NCI-H1105 treated with DMSO at 0.1 percent for 48 hours (cell line): Measurements from ENCODE around the gene ATRNL1.
"Not testable (repeated sequence)": the region's sequence is repeated elsewhere in the genome, so short reads cannot be mapped to it uniquely, and the experiment has no call there.

Experiments
- DNase-seq: peaks from one replicate; lab custom pipeline; 2025; lab: John Stamatoyannopoulos, UW

ATRNL1 gene

GRCh38 chr10:115084277-115084850 lies 8.8 kb upstream of the ATRNL1 start:
- DNase-seq, result no peak

GRCh38 chr10:115091161-115091560 lies 2.0 kb upstream of the ATRNL1 start:
- no peak for DNase-seq

- DNase-seq, result no peak
Observed at GRCh38 chr10:115092258-115092554, 959 bp upstream of the ATRNL1 start.

GRCh38 chr10:115092555-115093285 lies 445 bp upstream of the ATRNL1 start:
- peak; percentile 65 for DNase-seq

- DNase-seq, result peak; percentile 21
Observed at GRCh38 chr10:115093776-115094408, 727 bp downstream of the ATRNL1 start.

GRCh38 chr10:115094416-115095140 lies 1.4 kb downstream of the ATRNL1 start:
- DNase-seq, result no peak

- DNase-seq, result no peak
Observed at GRCh38 chr10:115095758-115096157, 2.6 kb downstream of the ATRNL1 start.

GRCh38 chr10:115103700-115104099 lies 10.5 kb downstream of the ATRNL1 start:
- no peak for DNase-seq

- not testable (repeated sequence) for DNase-seq
Observed at GRCh38 chr10:115105411-115105810, 12.2 kb downstream of the ATRNL1 start.

- DNase-seq, result no peak
Observed at GRCh38 chr10:115107830-115108229, 14.7 kb downstream of the ATRNL1 start.

GRCh38 chr10:115117301-115117700 lies 24.1 kb downstream of the ATRNL1 start:
- no peak for DNase-seq

GRCh38 chr10:115118346-115118745 lies 25.2 kb downstream of the ATRNL1 start:
- DNase-seq, result no peak

- DNase-seq, result no peak
Observed at GRCh38 chr10:115125505-115125904, 32.3 kb downstream of the ATRNL1 start.

- DNase-seq, result peak; percentile 22
Observed at GRCh38 chr10:115129752-115130151, 36.6 kb downstream of the ATRNL1 start.

GRCh38 chr10:115136616-115137015 lies 43.5 kb downstream of the ATRNL1 start:
- DNase-seq, result no peak

- DNase-seq, result no peak
Observed at GRCh38 chr10:115141254-115141653, 48.1 kb downstream of the ATRNL1 start.

- no peak for DNase-seq
Observed at GRCh38 chr10:115157357-115157756, 64.2 kb downstream of the ATRNL1 start.

GRCh38 chr10:115163129-115163528 lies 70.0 kb downstream of the ATRNL1 start:
- DNase-seq, result no peak

GRCh38 chr10:115164220-115164619 lies 71.1 kb downstream of the ATRNL1 start:
- DNase-seq, result no peak

- no peak for DNase-seq
Observed at GRCh38 chr10:115167751-115168150, 74.6 kb downstream of the ATRNL1 start.

GRCh38 chr10:115171392-115171960 lies 78.3 kb downstream of the ATRNL1 start:
- peak; percentile 1 for DNase-seq

GRCh38 chr10:115173915-115174443 lies 80.8 kb downstream of the ATRNL1 start:
- DNase-seq, result no peak
